GM19193 (cell line): ENCODE results near the gene IL1RAPL2.

ENCODE experiments used
- POLR2A ChIP-seq: IDR thresholded peaks from 4 replicates; pipeline ENCODE4 v1.6.1; 2011; ENCODE audit not compliant: insufficient read depth, insufficient read length; ENCODE audit errors: extremely low read depth

The IL1RAPL2 gene

DNA sequence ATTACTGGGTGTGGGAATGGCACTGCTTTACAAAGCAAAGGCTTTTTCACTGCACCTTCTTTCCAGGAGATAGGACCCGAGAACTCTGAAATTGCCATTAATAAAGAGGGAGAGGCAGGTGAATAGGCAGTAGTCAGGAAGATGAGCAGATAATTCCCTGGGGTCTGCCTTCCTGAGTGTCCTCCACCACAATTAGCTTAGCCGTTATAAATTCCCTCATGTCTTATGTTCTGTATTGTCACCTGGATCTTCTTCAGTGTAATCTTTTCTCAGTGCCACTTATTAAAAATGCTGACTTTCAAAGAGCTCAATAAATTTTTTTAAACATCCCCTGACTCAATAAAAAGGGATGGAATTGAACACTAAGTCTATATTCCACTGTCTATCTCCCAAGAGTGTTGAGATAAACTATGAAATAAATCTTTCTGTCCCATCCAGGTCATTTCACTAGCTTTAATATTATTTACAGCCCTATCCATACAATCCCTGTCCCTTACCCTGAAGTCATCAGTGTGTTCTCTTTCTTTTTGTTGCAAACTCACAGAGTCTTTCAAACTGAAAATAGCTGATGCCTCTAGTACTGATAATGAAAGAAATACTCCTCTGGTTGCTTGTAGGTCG lies 984.2 kb downstream of the IL1RAPL2 start:
- no peak for TF ChIP-seq POLR2A

DNA sequence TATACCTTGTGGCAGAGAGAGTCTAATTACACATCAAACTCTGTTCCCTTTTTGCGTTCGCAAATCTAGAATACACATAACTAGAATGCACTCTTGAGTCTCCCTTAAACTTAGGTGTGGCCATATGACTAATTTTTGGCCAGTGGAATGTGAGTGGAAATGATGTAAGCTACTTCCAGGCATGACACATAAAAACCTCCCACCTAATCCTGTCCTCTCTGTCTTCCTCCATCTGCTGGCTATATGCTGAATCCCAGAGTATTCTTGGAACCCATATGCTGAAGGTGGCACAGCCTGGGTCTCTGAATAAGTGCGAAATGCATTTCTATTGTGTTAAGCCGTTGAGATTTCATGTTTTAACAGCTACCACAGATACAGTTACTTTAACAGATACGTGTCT lies 986.4 kb downstream of the IL1RAPL2 start:
- no peak for TF ChIP-seq POLR2A

DNA sequence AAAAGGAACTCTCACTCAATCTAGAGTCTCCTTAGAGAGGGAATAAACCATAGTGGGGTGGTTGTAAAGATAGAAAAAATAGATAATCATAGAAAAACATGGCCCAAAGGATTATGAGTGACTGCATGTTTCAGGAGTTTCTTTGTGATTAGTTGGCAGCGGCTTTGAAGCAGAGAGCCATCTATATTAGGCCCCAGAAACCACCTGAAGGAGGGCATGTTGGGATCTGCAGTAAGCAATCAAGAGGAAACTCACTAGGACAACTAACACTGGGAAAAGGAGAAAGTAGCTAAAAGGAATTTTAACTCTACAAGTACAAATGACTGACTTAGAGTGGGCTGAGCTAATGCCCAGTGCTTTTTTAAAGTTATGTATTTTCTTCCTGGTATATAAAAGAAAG lies 987.1 kb downstream of the IL1RAPL2 start:
- TF ChIP-seq POLR2A: no peak

DNA sequence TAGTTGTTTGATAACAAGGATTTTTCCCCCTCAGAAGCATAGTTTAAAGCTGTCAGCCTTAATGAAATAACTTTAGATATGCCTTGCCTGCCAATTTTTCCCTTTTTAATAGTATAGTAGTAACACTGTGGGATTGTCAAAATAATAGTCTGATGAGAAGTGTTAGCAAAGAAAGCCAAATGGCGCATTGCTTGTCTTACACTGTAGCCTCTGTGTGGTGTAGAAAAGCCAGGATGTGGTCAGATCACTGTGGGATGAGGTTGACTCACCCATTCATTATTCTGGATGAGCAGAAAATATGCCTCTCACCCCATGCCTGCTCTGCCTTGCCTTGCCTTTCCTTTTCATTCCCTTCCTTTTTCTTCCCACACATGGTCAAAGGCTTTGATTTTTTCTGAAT lies 998.5 kb downstream of the IL1RAPL2 start:
- no peak for TF ChIP-seq POLR2A

DNA sequence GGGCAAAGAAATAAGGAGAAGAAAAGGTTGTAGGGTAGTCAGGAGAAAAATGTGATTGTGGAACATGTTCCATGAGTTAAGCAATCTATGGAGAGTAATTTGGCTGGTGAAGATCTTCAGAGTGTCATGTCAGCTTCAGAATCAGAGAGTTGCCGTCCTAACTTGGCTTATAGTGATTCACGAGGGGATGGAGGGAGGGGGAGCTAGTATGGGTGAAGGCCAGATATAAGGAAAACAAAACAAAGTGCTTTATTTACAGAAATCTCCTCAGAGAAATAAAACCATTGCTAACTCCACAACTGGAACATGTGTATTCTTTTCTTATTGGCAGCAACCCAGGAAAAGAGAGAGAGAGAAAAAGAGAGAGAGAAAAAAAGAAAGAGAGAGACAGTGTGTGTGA lies 999.9 kb downstream of the IL1RAPL2 start:
- TF ChIP-seq POLR2A: no peak

DNA sequence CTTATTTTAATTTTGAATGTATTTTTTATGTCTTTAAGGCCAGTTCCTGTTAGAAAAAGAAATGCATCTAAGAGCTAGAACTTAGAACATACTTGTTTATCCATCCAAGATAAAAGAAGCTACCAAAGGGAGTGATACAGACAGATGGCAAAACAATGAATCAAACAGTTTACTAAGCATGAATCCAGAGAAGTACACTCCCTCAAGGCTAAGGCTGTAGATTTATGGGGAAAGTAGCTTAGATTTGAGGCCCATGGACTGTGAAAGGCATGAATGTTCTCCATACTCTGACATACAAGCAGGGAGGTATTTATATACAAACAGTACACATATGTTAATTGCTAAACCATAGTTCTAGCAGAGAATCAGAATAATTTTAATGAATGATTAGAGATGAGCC lies 1001.1 kb downstream of the IL1RAPL2 start:
- TF ChIP-seq POLR2A: no peak

DNA sequence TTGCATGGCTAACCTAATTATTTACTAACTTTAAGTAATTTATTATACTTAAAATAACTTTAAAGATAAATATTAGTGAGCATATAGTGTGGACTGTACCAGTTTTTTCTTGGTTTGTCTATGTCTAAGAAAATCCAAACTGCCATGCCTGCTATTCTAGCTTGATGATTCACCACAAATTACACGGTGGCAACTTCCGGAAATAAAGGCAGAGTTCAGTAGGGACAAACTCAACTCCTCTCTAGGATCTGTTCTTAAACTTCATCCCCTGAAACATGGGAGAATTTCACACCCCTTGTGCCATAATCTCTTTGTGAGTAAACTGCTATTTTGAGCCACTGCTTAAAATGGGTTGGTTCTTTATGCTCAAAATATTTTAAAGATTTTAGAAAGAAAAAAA lies 1042.7 kb downstream of the IL1RAPL2 start:
- TF ChIP-seq POLR2A: no peak

DNA sequence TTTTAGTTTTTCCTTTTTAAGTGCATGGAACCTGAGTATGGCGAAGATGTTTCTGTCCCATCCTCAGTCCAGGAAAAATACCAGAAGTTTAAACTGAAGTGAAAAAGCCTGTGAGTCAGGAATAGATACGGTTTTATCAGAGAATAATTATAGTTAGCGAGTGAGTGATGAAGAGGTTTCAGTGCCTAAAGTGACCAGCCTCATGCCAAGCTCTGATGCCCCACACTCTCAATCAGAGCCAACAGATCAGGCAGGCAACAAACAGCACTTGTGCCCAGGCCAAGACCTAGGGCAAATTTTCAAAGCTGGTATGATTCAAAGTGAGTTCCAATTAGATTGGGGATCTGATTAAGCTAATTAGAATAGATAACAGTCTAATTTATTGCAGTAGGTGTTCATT lies 1043.5 kb downstream of the IL1RAPL2 start:
- TF ChIP-seq POLR2A: no peak

DNA sequence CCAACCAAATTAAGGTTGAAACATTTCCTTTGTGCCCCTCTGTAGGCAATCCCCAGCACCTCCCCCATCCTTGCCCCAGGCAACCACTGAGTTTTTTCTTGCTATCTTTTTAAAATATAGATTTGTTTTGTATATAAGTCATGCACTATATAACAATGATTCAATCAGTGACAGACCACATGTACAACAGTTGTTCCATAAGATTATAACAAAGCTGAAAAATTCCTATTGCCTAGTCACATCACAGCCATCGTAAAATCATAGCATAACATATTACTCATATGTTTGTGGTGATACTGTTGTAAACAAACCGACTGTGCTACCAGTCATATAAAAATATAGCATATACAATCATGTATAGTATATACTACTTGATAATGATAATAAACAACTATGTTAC lies 1044.4 kb downstream of the IL1RAPL2 start:
- TF ChIP-seq POLR2A: no peak

DNA sequence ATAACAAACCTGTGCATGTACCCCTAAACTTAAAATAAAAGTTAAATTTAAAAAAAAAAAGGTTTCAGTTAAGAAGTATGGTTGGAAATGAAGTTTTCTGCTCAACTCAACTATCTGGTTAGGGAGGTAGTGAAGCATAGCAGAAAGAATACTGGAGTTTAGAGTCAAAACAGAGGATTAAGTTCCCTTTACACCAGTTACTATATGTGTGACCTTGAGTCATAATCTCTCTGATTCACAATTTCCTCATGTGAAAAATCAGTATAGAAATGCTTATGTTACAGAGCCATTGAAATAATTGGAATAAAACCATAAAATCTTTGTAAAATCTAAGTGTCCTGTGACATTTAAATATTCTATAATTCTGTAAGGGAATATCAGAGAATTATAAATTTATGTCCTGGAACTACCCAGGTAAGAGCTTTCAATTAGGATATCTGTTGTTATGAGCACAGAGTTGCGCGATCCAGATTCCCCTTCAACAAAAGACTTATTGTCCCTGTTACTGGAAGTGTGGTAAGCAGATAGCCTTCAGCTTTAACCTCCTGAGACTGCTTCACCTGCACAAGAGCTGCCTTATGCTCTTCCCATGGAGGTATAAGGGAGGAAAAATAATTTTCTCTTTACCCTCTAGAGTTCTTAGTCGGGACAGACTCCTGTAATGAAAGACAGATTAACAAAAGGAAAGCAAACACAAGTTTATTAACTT lies 1052.5 kb downstream of the IL1RAPL2 start:
- TF ChIP-seq POLR2A: no peak

DNA sequence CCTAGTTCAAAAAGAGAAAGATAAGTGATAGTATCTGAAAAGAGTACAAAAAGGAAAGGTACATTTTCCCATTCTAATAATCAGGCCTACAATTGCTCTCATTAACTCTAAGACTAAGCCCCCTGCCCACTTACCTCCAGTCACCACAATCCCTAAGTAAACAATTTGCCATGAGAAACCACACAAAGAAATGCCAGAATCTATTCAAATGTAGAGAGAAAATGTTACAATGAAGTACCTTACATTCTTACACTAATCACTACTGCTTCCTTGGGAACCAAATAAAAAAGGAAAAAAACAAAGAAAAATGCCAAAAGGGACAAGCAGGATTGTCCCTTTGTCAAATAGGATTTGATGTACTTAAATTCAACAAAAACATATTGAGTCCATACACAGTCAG lies 1068.2 kb downstream of the IL1RAPL2 start:
- no peak for TF ChIP-seq POLR2A

DNA sequence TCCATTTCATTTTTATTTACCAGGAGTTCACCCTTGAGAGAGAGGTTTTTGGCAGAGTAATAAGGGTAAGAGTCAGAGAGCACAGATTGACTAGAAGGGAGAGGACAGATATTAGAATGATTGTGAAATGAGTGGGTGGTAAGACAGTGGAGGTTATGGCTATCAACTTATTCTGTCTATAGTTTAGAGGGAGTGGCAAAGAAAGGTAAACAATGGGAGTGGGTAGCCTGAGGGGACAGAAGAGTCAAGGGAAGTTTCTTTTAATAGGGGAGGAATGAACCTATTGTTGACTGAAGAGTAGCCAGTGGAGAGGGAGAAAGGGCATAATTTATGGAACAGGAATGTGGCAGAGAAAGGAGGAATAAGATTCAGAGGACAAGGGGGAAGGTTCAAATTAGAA lies 1069.8 kb downstream of the IL1RAPL2 start:
- no peak for TF ChIP-seq POLR2A

DNA sequence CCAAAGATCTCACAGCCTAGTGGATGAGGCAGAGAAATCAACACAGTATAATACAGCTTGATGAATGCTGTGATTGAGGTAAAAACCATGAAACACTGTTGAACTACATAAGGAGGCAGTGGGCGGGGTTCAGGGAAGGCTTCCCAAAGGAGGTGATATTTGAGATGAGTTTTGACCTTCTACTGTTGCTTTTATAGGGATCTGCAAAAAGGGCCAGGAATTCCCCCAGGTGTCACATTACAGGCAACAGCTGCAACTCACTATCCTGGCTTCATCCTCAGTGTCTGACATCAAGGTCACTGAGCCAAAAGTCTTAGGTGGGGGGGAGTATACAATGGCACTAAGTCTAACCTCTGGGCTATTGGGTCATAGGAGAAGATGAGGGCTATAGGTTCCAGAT lies 1070.7 kb downstream of the IL1RAPL2 start:
- no peak for TF ChIP-seq POLR2A

DNA sequence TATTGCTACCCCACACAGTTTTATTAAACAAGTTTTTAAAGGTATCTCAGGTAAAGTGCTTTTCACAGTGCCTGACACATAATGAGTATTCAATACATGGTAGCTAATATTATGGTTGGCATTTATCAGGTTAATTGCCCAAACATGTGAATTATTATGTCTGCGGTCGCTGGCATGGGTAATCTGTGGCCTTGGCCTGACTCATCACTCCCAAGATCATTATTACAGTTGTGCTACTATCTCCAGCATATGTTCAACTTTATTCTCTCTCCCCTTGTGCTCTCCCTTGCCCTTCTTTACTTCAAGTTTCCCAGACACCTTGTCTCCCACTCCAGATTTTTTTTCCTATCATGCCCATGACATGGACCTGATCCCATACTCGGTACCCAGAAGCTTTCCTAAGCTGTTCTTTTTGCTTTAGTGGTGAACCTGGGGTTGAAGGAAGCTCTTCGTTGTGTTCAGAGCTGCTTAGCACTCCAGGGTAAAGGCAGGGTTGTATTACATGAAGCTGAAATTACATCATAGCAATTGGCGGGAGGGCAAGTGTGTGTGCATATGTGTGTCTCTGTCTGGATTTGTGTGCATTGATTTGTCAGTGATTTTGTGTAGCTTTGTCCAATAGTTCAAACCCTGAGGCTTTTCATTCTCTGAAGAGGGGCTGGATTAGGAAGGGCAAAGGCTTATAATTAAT lies 1079.8 kb downstream of the IL1RAPL2 start:
- TF ChIP-seq POLR2A: no peak

DNA sequence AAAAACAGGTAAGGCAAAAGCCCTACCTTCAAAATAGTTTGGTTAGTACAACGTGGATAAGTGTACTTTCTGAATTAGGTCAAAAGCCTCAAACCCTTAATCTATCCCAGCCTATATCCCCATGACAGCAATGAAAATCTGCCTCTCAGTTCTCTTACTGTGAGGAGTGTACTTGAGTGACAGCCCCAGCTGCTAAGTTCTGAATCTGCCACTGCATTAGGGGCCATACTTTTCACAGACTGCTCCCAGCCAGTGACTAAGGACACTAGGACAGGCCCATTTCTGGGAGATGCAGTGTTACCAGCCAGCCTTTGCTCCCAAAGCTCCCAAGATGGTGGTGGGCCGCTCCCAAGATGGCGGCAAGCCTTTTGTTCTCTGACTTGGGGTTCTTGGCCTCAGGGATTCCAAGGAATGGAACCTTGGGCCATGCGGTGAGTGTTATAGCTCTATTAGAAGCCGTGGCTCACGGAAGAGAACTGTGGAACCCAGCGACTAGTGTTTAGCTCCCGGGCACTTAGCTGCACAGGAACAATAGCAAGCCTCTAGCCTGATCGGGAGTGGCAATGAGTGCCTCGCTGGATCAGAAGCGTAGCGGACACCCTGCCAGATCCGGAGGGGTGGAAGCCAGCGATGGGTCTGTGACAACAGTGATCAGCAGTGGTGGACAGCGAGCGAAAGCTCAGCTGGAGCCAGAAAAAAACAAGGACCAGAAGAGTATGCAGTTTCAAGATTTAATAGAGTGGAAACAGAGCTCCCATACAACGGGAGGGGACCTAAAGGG lies 1080.8 kb downstream of the IL1RAPL2 start:
- no peak for TF ChIP-seq POLR2A
